Measurements from ENCODE around the gene YWHAE.
"Not testable (repeated sequence)": the region's sequence is repeated elsewhere in the genome, so short reads cannot be mapped to it uniquely, and the experiment has no call there.

YWHAE gene

GRCh38 chr17:1324201-1324771, 75.7 kb downstream of the YWHAE start:
- DNase-seq: no peak

- no peak for DNase-seq
Measured at GRCh38 chr17:1323336-1323735, 76.7 kb downstream of the YWHAE start.

GRCh38 chr17:1322480-1322879, 77.5 kb downstream of the YWHAE start:
- no peak for DNase-seq

GRCh38 chr17:1322014-1322428, 78.0 kb downstream of the YWHAE start:
- no peak for DNase-seq

GRCh38 chr17:1315891-1316403, 84.1 kb downstream of the YWHAE start:
- DNase-seq: peak; percentile 77

GRCh38 chr17:1315409-1315808, 84.6 kb downstream of the YWHAE start:
- no peak for DNase-seq

GRCh38 chr17:1313270-1314005, 86.6 kb downstream of the YWHAE start:
- no peak for DNase-seq

GRCh38 chr17:1312261-1312870, 87.7 kb downstream of the YWHAE start:
- no peak for DNase-seq

GRCh38 chr17:1307829-1308228, 92.2 kb downstream of the YWHAE start:
- DNase-seq: not testable (repeated sequence)

GRCh38 chr17:1304962-1305563, 95.0 kb downstream of the YWHAE start:
- no peak for DNase-seq

GRCh38 chr17:1304522-1304921, 95.5 kb downstream of the YWHAE start:
- no peak for DNase-seq

- no peak for DNase-seq
Measured at GRCh38 chr17:1302761-1303160, 97.3 kb downstream of the YWHAE start.

GRCh38 chr17:1301546-1301945, 98.5 kb downstream of the YWHAE start:
- no peak for DNase-seq

GRCh38 chr17:1300371-1300905, 99.6 kb downstream of the YWHAE start:
- no peak for DNase-seq

GRCh38 chr17:1299552-1300370, 100.3 kb downstream of the YWHAE start:
- no peak for DNase-seq

- no peak for DNase-seq
Measured at GRCh38 chr17:1298606-1299005, 101.4 kb downstream of the YWHAE start.

Data from COR-L47 (cell line).